Hepatocyte (in vitro differentiated cells): ENCODE data around the gene DSTN. TPM values are rescaled to one million over a fixed set of nuclear protein-coding genes. Genes with fewer than 3 reads are reported as not detected.

Source experiments
- DNase-seq: peaks from one replicate; pipeline ENCODE4 v3.0.0-alpha.2; 2016; ENCODE audit warnings: low spot score
- H2AFZ ChIP-seq: fragments of 200-600 bp; sonication (generic); 2 replicates; pipeline ENCODE4 v1.6.0; 2016; ENCODE audit warnings: antibody characterized with exemption, mild to moderate bottlenecking
- H3K27ac ChIP-seq: fragments of 200-600 bp; sonication (generic); 2 replicates; pipeline ENCODE4 v1.5.1; 2016; ENCODE audit warnings: mild to moderate bottlenecking
- H3K27me3 ChIP-seq: fragments of 200-600 bp; sonication (generic); 2 replicates; pipeline ENCODE4 v1.6.1; 2016
- H3K36me3 ChIP-seq: fragments of 200-600 bp; sonication (generic); replicated peaks from 2 replicates; pipeline ENCODE4 v1.5.1; 2016; ENCODE audit warnings: low read depth; ENCODE audit not compliant: insufficient read depth
- H3K4me1 ChIP-seq: fragments of 200-600 bp; sonication (generic); 2 replicates; pipeline ENCODE4 v1.5.1; 2016; ENCODE audit warnings: mild to moderate bottlenecking, moderate library complexity; ENCODE audit not compliant: insufficient read depth
- H3K4me2 ChIP-seq: fragments of 200-600 bp; sonication (generic); 2 replicates; pipeline ENCODE4 v1.6.0; 2016
- H3K4me3 ChIP-seq: fragments of 200-600 bp; sonication (generic); 2 replicates; pipeline ENCODE4 v1.5.1; 2016; ENCODE audit warnings: mild to moderate bottlenecking
- H3K79me2 ChIP-seq: fragments of 200-600 bp; sonication (generic); 2 replicates; pipeline ENCODE4 v1.6.0; 2017; ENCODE audit warnings: mild to moderate bottlenecking
- H3K9me2 ChIP-seq: fragments of 200-600 bp; sonication (generic); replicated peaks from 2 replicates; pipeline ENCODE4 v1.6.0; 2017; ENCODE audit warnings: mild to moderate bottlenecking; ENCODE audit not compliant: insufficient read depth
- H3K9me3 ChIP-seq: fragments of 200-600 bp; sonication (generic); 2 replicates; pipeline ENCODE4 v1.5.1; 2016; ENCODE audit warnings: low read depth, mild to moderate bottlenecking
- H4K20me1 ChIP-seq: fragments of 200-600 bp; sonication (generic); 2 replicates; pipeline ENCODE4 v1.6.0; 2016; ENCODE audit warnings: mild to moderate bottlenecking; ENCODE audit not compliant: insufficient read depth, poor library complexity, severe bottlenecking
- CTCF ChIP-seq: fragments of 200-600 bp; sonication (generic); IDR thresholded peaks from 2 replicates; pipeline ENCODE4 v1.5.1; 2016; ENCODE audit warnings: antibody characterized with exemption, mild to moderate bottlenecking; ENCODE audit not compliant: poor library complexity
- EZH2 ChIP-seq: fragments of 200-600 bp; sonication (generic); IDR thresholded peaks from 2 replicates; pipeline ENCODE4 v1.6.1; 2016; ENCODE audit warnings: antibody characterized with exemption, mild to moderate bottlenecking, borderline replicate concordance
- EZH2phosphoT487 ChIP-seq: fragments of 200-600 bp; sonication (generic); IDR thresholded peaks from one replicate; pipeline ENCODE4 v1.6.1; 2018; ENCODE audit warnings: antibody characterized with exemption, mild to moderate bottlenecking, low read depth, moderate library complexity; ENCODE audit not compliant: unreplicated experiment, severe bottlenecking
- WGBS: methylation state at CpG from one replicate; pipeline ENCODE4 v1.1.6; 2016; ENCODE audit warnings: low lambda C conversion rate; ENCODE audit errors: missing lambda C conversion rate; 5-methylcytosine and 5-hydroxymethylcytosine counted together
- polyA plus RNA-seq: library from polyadenylated mRNA; unstranded; fragments of >200 nt; fragmentation: Nextera tagmentation; extraction: Ambion mirVana; gene quantifications from 2 replicates; pipeline ENCODE4 v1.2.1, GENCODE V29; 2016
- total RNA-seq: library from RNA; depleted of rRNA; stranded (reverse); fragments of >200 nt; gene quantifications from 2 replicates; pipeline ENCODE4 v1.2.3, GENCODE V29; 2014

DSTN gene
- total and polyA plus RNA-seq, 2 experiments from 2014 or later = 342 to 352 TPM

- H3K27me3 ChIP-seq = no peaks in the 10 kb centered on the region
- peak; percentile 68 for DNase-seq
- H3K79me2 ChIP-seq = peaks cover 9% of the 10 kb centered on the region
- no peak overlapping the region for H3K4me2 ChIP-seq
- no peaks in the 10 kb centered on the region for H3K36me3 ChIP-seq
- H3K9me3 ChIP-seq = no peaks in the 10 kb centered on the region
- TF ChIP-seq EZH2 (no peak), EZH2phosphoT487 (no peak), CTCF (peak; percentile 40)
- WGBS = 87% methylated on average over 26 of the region's 26 CpGs
- peak overlapping the region; percentile 76 for H3K27ac ChIP-seq
- no peak overlapping the region for H2AFZ ChIP-seq
- peaks cover 3% of the 10 kb centered on the region for H4K20me1 ChIP-seq
- no peak overlapping the region for H3K4me3 ChIP-seq
- H3K9me2 ChIP-seq = no peaks in the 10 kb centered on the region
- H3K4me1 ChIP-seq = peaks cover 27% of the 10 kb centered on the region
These were observed 41.8 kb downstream of the DSTN start for GRCh38 chr20:17611540-17612286.

GRCh38 chr20:17612287-17612991, 42.6 kb downstream of the DSTN start:
- H3K4me1 ChIP-seq = peaks cover 27% of the 10 kb centered on the region
- peak overlapping the region; percentile 76 for H3K27ac ChIP-seq
- WGBS = 77% methylated on average over 16 of the region's 16 CpGs
- no peaks in the 10 kb centered on the region for H3K27me3 ChIP-seq
- H3K4me2 ChIP-seq = no peak overlapping the region
- H3K4me3 ChIP-seq = no peak overlapping the region
- H3K79me2 ChIP-seq = peaks cover 7% of the 10 kb centered on the region
- H2AFZ ChIP-seq = no peak overlapping the region
- DNase-seq = no peak
- no peaks in the 10 kb centered on the region for H3K9me2 ChIP-seq
- H3K9me3 ChIP-seq = no peaks in the 10 kb centered on the region
- no peaks in the 10 kb centered on the region for H3K36me3 ChIP-seq
- peaks cover 3% of the 10 kb centered on the region for H4K20me1 ChIP-seq
- TF ChIP-seq CTCF (no peak), EZH2 (no peak), EZH2phosphoT487 (no peak)

GRCh38 chr20:17612992-17613327, 43.1 kb downstream of the DSTN start:
- no peak overlapping the region for H3K4me2 ChIP-seq
- no peak overlapping the region for H2AFZ ChIP-seq
- TF ChIP-seq EZH2phosphoT487 (no peak), EZH2 (no peak), CTCF (no peak)
- WGBS = 70% methylated on average over 7 of the region's 7 CpGs
- H3K27ac ChIP-seq = peak overlapping the region; percentile 76
- no peaks in the 10 kb centered on the region for H3K9me3 ChIP-seq
- H3K4me3 ChIP-seq = no peak overlapping the region
- no peaks in the 10 kb centered on the region for H3K27me3 ChIP-seq
- peak; percentile 24 for DNase-seq
- H4K20me1 ChIP-seq = peaks cover 7% of the 10 kb centered on the region
- no peaks in the 10 kb centered on the region for H3K36me3 ChIP-seq
- H3K4me1 ChIP-seq = peaks cover 27% of the 10 kb centered on the region
- no peaks in the 10 kb centered on the region for H3K9me2 ChIP-seq
- H3K79me2 ChIP-seq = peaks cover 3% of the 10 kb centered on the region
